GM21529 (cell line): ENCODE measurements around the gene CFAP45.

Experiments
- ATAC-seq: cut with Tn5 transposase; IDR thresholded peaks from one replicate; pipeline ENCODE4 v1.9.1; 2021; ENCODE audit not compliant: unreplicated experiment

Gene CFAP45

GRCh38 chr1:159924025-159924790 is 24.2 kb upstream of the CFAP45 start:
- no peak for ATAC-seq

- peak; percentile 35 for ATAC-seq
These were observed 23.4 kb upstream of the CFAP45 start for GRCh38 chr1:159923203-159924024.

- ATAC-seq, result no peak
These were observed 22.7 kb upstream of the CFAP45 start for GRCh38 chr1:159922511-159923202.

DNA sequence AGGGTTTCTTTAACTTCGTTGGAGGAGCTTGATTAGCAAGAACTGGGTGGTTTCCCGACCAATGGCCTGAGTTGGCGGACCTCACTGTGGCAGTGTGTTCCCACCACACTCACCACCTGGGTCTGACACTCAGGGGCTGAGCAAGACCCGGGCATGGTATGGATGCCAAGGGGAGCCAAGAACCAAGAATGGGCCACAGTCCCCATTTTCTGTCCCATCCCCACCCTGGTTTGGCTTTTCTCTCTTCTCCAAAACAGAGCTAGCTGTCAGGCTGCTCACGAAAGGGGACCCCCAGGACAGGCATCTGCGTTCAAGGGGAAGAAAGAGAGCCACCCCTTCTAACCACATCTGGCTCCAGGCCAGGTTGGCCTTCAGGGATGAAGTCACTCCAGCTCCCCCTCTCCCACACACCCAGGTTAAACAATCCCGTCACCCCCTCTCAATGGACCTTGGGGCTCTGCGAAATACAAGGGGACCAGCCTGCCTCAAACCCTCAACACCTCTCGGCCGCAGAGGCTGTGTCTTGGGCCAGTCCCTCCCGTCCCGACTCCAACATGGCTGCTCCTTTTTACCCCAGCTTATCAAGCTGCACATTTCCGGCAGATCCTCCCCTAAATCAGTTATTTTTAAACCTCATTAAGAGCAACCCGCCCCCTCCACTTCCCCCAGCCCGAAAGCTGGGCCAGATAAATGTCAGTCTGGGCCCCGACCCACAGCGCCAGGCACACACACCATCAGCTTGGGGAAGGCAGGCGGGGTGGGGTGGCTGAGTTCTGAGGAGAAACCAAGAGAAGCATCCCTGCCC is 21.9 kb upstream of the CFAP45 start:
- no peak for ATAC-seq

DNA sequence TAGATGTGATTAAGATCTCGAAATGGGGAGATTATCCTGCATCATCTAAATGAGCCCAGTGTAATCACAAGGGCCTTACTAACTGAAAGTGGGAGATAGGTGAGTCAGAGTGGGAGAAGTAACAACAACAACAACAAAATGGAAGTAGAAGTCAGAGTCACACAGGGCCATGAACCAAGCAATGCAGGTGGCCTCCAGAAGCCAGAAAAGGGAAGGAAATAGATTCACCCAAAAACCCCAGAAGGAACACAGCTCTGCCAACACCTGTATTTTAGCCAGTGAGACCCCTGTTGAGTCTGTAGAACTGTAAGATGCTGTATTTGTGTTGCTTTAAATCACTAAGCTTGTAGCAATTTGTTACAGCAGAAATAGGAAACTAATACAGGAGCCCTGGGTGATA is 21.3 kb upstream of the CFAP45 start:
- ATAC-seq, result peak; percentile 25

DNA sequence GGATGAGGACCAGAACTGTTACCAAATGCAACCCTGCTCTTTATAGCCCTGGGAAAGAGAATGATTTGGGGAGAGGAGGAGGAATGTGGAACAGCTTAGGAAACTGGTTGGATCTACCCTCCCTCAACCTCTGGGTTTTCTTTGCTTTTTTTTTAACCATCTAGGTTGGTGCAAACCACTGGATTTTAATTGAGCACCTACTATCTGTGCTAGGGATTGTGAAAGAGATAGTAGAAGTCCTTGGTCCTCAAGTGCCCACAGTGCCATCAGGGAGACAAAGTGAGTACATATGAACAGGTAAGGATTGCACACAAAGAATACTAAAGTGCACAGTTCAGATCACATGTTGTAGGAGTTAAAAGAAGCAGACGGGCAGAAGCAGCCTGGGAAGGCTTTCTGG is 20.7 kb upstream of the CFAP45 start:
- ATAC-seq, result no peak

GRCh38 chr1:159920202-159920601 is 20.2 kb upstream of the CFAP45 start:
- ATAC-seq, result no peak

DNA sequence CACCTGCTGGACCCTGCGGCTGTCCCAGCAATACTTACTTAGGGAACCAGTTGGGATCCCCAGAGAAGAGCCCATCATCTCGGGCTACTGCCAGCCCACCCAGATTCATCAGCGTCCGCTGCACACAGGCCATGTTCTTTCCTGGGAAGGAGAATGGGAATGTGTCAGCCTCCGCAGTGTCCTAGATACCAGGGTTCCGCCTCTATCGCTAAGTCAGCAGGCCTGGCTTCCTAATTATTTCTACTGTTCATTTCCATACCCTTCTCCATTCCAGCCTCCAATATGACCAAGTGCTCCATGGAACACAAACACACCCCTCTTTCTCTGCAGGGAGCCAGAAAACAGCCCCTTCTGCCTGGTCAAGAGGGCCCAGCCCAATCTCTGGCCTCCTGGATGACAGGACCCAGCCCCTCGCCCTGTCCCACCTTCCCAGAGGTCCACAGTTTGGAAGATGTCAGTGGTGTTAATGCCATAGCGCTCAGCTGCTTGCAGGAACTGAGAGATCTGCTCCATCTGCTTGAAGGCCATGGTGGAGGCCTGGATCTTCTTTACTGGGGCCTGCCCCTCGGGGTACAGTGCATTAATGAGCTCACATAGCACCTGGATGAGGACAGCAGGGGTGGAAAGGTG is 19.4 kb upstream of the CFAP45 start:
- no peak for ATAC-seq

DNA sequence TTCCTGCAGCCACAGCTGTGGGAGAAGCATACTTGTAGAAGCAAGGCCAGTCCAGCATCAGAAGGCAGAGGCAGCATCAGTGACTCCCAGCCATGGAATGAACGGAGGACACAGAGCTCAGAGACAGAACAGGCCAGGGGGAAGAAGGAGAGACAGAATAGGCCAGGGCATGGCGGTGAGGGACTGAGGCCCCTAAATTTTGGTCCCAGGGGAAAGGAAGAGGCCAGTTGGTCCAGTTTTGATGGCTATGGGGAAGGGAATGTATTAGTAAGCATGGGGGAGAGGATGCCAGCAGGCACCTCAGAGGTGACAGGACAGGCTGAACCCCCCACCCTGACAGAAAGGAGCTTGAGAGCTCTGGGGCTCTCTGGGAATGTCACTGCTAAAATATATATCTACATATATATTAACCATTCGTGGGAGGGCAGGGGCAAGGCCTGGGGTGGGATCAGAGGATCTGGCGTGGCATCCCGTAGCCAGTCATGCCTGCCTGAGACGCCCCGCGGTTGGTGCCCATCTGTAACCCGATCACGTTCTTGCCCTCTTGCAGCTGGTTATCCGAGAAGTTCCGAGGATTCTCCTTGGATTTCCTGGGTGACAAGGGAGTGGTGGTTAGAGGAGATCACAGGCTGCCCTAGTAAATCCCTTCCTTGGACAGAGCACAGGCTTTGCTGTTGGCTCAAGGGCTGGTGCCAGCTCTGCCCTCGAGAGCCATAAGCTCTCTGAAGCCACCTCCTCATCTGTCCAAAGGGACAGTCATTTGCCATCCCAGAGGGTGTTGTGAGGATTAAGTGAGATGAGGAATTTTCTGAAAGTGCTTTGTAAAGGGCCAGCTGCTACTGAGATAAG is 18.6 kb upstream of the CFAP45 start:
- no peak for ATAC-seq

- ATAC-seq, result no peak
These were observed 17.8 kb upstream of the CFAP45 start for GRCh38 chr1:159917533-159918351.

- no peak for ATAC-seq
These were observed 16.5 kb upstream of the CFAP45 start for GRCh38 chr1:159916242-159917051.

DNA sequence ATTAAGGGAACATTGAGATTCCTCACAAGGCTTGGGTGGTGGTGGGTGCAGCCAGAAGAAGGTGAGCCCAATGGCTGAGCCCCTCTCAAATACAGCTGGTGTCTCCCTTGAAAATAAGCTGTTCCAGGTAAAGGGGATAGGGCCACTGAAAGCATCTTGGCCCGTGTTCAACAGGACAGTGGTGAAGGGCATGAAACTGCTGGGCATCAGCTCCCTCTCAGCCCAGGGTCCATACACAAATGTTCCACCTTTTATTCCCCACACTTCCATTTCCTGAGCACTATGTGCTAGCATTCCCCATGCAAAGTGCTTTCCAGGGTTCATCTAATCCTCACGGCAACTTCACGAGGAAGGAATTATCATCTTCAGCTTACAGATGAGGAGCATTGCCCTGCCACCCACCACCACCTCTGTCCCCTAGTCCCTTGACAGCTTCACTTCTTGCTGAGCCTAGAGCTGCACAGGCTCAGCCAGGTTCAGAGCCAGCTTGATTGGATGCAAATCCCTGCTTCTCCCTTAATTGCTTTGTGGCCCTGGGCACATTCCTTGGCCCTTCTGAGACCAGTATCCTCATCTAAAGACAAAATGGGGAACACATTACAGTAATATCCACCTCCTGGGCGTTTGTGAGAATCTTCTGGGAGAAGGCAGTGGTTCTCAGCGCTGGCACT is 15.7 kb upstream of the CFAP45 start:
- no peak for ATAC-seq

- ATAC-seq, result no peak
These were observed 14.5 kb upstream of the CFAP45 start for GRCh38 chr1:159914252-159915018.

DNA sequence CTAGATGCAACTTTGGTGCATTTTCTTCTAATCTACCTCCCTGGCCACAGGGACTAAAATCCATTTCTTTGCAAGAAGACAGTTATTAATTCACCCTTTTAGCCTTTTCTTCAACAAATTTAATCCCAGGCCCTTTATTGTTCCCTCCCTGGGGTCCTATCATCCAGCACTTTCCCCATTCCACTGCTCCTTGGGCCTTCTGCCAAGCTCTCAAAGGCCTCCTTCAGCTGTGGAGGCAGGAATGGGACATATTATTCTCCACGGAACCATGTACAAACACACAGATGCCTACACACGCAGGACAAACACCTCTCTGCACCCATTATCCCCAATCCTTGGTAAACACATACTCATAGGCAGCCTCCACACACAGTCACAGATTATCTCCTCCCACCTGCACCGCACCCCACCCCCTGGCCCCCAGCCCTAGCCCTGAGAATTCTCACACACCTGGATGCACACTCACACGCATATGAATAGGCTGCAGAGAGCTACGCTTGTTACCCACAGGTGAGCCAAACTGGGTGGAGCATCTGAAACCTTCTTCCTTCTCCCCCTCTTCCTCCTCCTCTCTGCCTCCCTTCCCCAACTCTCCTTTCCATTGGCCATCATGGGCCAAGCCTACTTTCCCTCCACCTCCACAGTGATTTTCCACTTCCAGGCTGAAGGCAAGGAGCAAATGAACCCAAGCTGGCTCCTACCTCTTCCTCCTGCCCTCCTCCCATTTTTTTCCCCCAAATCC is 13.7 kb upstream of the CFAP45 start:
- no peak for ATAC-seq

DNA sequence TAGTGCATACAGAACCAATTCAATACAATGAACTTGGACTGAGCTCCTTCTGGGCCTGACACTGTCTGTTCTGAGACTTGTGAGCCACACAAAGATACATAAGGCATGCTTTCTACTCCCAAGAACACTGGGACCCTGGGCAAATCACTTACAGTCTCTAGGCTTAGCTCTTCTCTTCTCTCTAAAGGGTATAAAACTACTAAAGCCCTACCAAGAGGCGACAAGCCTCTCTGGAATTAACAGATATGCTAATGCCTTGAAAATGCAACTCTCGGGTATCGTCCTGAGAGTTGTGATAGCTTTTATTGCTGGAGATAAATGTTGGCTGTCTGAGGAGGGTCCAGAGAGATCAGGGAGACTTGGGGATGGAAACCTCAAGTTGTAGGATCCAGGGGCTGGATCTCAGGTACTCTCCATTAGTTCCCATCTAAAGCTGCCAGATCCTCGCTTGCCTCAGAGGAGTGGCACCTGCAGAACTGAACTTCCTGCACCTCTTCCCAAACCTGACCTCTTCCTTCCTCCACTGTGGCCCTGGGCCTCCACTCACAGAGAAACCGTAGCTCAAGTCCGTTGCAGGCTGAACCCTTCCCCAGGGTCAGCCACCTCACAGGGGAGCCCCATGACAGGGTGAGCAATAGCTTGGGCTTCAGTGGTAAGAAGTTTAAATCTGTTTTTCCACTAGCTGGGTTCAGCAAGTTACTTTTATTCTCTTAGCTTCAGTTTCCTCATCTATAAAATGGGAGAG is 11.5 kb upstream of the CFAP45 start:
- no peak for ATAC-seq
